NB4 (cell line): ENCODE measurements around the gene CAMKK1.

ENCODE experiments used
- CTCF ChIP-seq: IDR thresholded peaks from one replicate; pipeline ENCODE4 v1.5.1; 2012; ENCODE audit warnings: low read depth, low read length
- POLR2A ChIP-seq: IDR thresholded peaks from 2 replicates; pipeline ENCODE4 v1.6.1; 2011; ENCODE audit warnings: mild to moderate bottlenecking; ENCODE audit not compliant: insufficient read length; ENCODE audit errors: extremely low read depth

GRCh38 chr17:3818786-3819185 is 74.1 kb downstream of the CAMKK1 start:
- TF ChIP-seq CTCF (no peak), POLR2A (no peak)
